ENCODE measurements around the gene MTMR3.

Gene MTMR3

DNA sequence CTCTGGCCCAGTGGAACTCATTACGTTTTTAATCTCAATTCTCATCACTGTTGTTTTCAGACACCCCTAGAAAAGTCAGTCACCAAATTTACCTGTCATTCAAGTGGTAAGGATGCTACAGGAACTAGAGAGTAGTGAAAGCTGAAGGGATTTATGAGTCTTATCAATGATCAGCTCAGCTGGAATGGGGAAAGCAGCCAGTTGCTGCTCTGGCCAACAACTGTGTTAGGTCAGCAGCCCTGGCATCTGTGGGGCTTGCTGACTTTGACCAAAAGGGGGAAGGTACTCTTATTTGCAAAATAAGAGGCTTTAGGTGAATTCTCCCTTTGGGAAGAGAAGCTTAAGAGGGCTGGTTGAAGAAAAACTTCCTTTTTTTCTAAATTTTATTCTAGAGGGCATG is 121.1 kb downstream of the MTMR3 start:
- DNase-seq (ENCODE audit: low spot score): no peak

DNA sequence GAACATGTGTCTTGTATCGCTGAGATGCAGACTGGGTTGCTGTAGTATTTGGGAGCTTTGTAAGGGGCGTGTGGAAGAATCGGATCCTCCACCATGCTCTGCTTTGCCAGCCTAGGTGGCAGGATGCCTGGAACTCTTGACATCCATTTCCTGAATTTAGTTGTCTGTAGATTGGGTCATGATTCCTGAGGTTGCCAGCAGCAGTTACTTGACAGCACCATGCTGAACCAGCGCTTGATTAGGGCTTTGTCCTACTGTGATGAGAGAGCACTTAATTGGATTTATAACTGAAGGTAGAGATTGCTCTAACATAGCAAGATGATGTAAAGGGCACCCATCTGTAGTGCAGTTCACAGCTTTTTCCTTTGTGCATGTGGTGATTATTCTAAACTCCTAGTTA is 121.7 kb downstream of the MTMR3 start:
- DNase-seq (ENCODE audit: low spot score): no peak

DNA sequence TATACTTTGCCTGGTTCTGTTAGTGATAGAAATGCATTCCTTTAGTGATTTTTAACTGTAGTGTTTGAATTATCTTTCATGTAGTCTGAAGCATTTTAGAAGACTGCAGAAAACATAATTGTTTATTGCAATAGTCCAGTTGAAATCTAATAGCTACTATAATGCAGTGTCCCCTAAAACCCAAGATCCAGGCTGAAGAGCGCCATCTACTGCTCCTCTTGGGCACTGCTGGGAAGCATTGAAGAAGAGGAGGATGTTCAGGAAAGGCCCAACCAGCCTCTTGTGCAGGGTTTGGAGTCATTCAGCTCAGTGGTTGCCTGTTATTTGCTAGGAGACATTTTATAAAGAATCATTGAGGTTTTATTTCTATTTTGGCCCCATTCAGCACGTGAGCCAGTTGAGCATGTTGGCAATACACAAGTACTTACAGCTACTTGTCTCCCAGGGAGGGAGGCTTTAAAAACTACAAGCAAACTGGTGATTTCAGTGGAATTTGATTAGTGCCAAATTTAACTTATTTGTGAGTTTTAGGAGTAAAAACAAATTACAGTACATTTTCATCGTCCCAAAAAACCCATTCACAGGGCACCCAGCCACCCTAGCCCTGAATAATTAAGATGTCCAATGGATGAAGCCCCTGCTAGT is 122.4 kb downstream of the MTMR3 start:
- DNase-seq (ENCODE audit: low spot score): peak; percentile 85

DNA sequence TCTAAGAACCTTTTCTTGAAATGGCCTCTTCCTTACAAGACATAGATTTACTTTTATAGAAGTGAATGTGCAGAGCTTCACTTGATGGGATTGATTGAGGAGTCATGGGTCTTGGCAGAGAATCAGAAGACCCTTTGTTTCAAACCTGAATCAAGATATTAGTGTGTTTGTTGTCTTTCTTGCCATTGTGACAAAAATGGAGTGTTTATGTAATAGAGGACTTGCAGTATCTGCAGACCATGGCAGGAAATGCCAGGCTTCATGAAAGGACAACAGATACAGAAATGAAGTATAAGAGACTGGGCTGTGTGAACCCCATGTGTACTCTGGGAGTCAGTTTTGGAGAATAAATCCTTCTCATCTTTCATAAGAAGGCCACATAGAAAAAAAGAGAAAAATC is 124.4 kb downstream of the MTMR3 start:
- DNase-seq (ENCODE audit: low spot score): no peak

DNA sequence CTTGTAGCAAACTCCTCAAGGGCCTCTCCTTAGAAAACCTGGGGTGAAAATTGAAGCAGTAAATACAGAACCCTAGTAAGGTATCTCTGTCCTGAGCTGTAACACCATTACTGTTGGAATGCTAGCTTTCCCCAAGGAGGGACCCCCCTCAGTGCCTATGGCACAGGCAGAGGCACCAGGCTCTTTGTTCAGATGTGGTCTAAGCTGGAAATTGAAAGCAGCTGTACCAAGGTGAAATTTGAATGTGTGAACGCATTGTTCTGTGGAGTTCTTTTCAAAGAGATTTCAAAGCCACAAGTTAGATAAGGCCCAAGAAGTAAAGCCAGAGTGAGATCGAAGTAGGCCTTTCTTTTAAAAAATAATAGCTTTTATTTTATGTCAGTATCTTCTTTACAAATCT is 125.4 kb downstream of the MTMR3 start:
- no peak for DNase-seq (ENCODE audit: low spot score)

DNA sequence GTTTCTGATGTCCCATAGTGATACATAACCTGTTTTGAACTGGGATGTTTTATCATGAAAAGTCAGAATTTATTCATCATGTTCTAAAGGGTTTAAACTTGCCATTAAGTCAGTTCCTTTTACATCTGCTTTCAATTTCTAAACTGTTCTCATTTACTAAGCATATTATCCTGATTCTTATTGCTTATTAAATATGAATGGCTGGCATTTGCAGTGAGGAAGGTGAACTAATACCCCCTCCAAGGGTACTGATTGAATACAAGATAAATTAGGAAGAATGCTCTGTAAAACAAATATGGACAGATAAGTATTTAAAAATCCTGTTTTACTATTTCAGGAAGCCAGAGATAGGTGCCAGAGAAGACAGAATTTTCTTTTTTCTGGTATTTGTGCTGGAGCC is 126.5 kb downstream of the MTMR3 start:
- DNase-seq (ENCODE audit: low spot score): no peak

DNA sequence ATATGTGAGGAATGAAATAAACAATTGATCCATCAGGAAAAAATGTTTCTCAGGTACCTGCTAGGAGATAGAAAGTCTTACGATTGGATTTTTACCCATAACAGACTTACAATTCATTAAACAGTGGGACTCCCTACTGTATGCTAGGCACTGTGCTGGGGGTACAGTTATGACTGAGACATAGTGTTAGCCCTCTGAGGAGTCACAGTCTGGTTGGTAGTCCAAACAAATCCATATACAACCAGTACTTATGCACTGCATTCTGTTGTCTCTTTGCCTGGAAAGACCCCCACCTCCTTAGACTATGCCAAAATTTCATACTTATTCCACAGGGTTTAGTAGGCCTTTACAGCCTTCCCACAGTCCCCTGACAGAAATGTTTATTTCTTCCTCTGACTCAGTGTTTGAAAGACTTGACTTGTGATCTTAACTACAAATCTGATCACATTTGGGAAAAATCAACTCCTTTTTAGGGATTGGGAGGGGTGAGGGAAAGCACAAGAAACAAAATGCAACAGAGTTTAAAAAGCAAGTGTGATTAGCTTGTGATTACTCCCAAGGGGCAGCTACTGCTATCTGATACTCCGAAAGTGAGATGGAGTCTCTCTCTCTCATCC is 127.9 kb downstream of the MTMR3 start:
- DNase-seq (ENCODE audit: low spot score): no peak

DNA sequence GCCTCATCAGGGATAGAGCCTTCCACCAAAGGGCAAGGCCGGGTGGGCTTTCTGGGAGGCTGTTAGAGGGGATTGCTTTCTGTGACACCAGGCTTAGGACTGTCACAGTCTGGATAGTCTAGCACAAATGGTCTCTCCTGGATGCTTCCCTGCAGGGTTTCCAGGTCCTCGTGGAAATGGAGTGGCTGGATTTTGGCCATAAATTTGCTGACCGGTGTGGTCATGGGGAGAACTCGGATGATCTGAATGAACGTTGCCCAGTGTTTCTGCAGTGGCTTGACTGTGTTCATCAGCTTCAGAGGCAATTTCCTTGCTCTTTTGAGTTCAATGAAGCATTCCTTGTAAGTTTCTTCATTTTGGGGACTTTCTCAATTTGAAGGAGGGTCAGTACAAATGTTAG is 130.2 kb downstream of the MTMR3 start:
- DNase-seq (ENCODE audit: low spot score): no peak

DNA sequence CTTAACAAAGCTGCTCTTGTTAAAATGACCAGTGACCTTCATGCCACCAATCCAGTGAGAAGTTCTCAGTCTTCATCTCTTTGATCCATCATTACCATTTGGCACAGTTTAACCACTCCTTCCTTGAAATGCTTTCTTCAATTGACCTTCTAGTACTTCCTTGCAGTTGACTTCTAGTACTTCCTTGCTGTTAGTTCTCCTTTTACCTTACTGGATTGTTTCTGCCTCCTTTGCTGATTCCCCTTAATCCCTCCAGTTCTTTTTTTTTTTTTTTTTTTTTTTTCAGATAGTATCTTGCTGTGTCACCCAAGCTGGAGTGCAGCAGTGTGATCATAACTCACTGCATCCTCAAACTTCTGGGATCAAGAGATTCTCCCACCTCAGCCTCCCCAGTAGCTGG is 131.3 kb downstream of the MTMR3 start:
- DNase-seq (ENCODE audit: low spot score): peak; percentile 23

DNA sequence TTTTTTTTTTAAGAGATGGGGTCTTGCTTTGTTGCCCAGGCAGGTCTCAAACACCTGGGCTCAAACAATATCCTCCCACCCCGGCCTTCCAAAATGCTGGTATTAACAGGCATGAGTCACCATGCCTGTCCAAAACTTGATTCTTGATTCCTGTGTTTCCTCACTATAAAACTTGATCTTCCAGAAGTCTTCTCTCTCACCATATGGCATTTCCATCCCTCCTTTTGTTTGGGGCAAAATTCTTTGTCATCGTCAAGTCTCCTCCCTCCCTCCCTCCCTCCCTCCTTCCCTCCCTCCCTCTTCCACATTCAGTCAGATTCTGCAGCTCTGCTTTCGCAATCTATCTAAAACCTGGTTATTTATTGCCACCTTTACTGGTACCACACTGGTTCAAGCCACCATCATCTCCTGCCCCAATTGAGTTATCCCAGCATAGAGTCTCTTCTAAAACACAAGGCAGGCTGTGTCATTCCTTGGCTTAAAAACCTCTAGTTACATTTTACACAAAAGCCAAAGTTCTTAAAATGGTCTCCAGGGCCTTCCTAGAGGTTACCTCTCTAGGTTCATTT is 132.3 kb downstream of the MTMR3 start:
- no peak for DNase-seq (ENCODE audit: low spot score)

DNA sequence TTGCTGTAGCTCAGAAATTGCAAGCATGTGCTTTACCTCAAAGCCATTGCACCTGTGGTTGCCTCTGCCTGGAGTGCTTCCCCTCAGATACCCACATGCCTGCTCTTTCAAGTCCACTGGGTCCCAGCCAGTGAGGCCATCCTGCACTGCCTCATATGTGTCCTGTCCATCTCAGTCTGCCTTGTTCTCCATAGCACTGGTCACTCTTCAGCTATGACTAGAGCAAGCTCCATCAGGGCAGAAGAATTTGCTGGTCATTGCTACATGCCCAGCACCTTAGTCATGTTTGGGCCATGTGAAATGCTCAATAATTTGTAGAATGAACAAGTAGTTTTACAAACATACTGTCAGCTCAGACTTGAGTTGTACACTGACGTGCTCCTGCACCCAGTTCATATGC is 132.9 kb downstream of the MTMR3 start:
- no peak for DNase-seq (ENCODE audit: low spot score)

DNA sequence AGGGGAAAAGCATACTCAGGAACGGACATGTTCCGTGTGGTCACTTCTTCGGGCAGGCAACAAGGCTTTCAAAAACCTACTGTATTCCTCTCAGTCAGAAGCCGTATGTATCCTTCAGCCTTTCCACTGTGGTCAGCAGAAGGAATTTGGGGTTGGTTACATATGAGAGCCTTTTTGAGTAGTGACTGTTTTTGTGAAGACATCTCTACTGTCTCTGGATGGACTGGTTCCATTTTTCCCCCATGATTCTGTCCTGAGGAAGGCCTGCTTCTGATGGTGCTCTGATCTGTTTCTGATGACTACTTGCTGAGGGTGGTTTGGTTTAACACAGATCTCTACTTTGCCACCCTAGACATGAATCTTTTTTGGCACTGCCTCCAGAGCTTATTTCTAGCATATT is 133.6 kb downstream of the MTMR3 start:
- DNase-seq (ENCODE audit: low spot score): no peak

DNA sequence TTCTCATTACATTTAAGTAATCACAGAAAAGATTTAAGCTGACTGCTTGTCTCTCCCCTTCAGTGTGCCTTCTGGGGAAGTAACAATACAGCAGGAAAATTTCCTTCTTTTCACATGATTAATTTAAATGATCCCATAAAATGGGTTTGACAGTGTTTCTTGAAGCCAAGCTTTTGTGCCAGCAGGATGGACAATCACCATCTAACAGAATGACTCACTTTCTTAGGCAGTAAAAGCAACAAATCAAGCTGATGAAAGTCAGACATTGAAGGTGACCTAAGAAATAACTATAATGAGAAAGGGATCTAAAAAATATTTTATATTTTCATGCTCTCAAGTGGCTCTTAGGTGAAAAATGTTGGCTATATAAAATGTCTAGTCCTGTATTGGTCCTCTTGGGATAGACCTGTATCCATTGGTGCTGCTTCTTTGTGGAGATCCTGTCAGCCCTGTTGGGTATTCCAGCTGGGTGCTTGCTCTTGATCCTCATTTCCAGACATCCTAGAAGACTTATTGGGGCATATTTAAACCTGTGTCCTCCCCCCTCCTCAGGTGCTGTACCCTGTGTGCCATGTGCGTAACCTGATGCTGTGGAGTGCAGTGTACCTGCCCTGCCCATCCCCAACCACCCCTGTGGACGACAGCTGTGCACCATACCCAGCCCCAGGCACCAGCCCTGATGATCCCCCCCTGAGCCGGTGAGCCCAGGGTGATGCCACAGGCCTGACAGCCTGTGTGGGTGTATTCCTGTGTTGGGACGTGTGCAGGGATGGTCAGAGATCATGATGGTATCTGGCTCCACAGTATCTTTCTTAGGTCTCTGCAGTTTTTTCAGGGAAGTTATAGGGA is 134.6 kb downstream of the MTMR3 start:
- DNase-seq (ENCODE audit: low spot score): no peak

DNA sequence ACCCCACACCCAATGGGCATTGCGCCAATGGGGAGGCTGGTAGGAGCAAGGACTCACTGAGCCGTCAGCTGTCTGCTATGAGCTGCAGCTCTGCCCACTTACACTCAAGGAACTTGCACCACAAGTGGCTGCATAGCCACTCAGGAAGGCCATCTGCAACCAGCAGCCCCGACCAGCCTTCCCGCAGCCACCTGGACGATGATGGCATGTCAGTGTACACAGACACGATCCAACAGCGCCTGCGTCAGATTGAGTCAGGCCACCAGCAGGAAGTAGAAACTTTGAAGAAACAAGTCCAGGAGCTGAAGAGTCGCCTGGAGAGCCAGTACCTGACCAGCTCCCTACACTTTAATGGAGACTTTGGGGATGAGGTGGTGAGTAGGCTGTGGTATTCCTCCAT is 137.5 kb downstream of the MTMR3 start:
- DNase-seq (ENCODE audit: low spot score): no peak

DNA sequence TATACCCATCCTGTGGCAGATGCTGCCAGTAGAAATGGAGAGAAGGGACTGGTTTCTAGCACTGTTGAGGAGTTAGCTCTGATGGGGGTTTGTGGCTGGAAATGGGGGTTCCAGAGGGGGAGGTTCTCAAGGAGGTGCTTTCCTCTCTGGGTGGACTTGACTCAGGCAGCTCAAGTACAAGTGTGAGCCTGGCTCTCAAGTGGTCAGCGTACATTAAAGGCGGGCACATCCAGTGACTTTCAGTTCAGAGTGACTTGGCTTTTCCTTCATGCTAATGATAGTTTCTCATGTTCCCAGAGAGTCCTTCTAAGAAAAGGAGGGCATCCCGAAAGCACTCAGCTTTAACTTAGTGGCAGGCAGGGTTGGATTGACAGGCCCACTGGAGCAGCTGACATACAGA is 138.4 kb downstream of the MTMR3 start:
- DNase-seq (ENCODE audit: low spot score): no peak

DNA sequence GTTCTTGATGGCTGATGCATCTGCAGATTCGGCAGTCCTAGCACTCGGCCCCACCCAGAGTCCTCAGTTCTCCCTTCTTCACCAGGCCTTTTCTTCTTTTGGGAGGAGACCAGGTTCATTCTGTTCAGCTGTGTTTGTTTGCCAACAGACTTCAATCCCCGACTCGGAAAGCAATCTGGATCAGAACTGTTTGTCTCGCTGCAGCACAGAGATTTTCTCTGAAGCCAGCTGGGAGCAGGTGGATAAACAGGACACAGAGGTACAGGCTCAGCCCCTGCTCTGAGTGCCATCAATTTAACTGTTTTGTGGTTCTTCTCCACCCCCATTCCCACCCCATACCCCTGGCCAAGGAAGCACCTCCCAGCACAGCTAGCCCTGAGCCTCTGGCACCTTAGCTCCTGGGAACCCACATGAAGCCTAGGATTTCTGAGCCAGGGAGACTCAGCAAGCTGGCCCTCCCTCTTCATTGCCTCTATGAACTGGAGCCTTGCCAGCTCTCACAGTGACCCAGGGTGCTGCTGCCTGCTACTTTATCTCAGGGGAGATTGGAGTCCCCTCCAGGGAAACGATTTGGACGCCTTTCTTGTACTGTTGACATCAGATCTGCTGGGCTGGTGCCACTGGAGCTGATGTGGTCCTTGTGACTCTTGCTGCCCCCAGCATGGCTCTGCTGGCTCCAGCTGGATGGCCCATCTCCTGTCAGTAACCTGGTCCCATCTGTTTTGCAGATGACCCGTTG is 139.1 kb downstream of the MTMR3 start:
- no peak for DNase-seq (ENCODE audit: low spot score)

DNA sequence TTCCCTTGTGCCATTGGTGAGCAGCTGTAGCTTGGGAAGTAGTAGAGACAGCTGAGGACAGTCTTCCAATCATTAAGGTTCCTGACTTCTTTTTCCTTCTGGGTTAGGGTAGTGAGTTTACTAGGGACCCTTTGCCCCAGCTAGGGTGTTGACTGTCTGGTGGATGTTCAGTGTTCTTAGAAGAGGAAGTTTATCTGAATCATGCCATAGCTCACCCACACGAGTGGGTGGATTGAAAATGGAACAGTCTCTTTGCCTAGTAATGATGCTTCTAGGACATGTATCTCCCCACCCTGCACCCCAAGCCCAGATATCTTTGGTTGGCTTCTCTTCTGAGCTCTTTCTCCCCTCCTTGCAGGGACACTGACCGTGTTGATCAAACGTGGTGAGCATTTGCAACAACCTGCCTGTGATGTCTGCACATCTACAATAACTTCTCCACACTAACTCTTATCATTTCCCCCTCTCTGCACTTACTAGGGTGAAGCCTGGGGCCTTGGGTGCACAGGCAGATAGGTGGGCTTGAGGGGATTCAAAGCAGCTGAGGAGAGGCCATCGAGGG is 140.2 kb downstream of the MTMR3 start:
- DNase-seq (ENCODE audit: low spot score): no peak

DNA sequence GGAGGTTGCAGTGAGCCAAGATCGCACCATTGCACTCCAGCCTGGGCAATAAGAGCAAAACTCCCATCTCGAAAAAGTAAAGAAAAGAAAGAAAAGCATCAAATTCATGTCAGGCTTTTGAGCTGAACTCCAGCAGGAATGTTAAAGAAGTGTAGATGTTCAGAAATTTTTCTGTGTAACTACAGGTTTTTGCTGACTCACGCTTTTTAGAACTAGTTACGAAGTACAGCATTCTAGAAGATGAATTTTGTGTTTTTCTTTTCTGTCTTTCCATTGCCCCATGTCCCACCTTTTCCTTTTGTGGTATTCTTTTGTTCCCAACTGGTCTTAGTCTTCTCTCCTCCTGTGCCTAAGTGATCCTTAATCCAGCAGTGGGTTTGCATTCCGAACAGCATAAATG is 141.3 kb downstream of the MTMR3 start:
- no peak for DNase-seq (ENCODE audit: low spot score)

DNA sequence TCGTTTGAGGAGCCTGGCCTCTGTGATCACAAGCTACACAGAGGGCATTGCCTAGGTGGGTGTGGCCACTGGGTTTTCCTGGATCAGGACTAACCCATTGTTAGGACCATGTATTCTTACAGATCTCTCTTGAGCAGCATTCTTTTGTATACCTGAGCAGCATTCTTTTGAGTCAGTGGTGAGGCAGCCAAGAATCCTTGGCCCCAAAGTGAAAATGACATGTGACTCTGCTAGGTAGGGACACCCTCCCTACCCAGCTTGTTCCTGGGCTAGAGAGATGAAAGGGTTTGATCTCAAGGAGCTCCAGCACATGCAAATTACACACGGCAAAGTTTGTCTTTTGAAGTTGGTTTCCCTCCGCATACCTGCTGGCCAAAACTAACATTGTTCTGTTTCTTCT is 142.2 kb downstream of the MTMR3 start:
- DNase-seq (ENCODE audit: low spot score): no peak

DNA sequence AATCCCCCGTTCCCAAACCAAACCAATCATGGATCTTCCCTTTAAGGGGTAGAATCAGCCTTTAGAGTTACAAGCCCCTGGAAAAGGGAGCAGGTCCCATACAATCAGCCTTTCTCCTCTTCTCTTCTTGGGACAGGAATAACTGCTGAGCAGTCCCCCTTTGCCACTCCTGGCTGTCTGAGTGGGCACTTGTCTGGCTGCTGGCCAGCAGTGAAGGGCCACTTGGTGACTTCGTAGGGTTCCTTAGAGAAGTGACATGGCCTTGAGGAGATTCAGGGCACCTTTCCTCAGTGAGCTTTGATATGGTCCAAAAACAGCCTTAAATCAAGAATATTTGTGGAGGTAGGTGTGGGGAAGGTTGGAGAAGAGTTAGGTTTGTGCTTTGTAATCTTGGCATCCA is 143.8 kb downstream of the MTMR3 start:
- no peak for DNase-seq (ENCODE audit: low spot score)

DNA sequence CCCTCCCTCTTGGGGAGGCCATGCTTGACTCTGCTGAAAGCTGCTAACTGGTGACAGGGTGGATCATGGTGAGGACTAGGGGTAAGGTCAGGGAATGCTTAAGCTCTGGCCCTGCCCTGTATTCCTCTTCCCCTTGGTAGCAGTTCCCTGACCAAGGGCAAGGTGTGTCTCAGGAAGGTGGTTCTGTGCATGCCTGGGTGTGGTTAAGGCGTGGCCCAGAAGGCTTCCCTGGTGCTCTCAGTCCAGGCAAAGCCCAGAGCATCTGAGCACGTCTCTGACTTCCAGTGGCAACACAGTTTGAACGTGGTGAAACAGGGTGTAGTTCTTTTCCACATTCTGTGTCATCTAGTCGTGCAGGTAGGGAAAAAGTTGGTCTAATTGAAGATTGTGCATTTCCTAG is 144.2 kb downstream of the MTMR3 start:
- DNase-seq (ENCODE audit: low spot score): no peak

DNA sequence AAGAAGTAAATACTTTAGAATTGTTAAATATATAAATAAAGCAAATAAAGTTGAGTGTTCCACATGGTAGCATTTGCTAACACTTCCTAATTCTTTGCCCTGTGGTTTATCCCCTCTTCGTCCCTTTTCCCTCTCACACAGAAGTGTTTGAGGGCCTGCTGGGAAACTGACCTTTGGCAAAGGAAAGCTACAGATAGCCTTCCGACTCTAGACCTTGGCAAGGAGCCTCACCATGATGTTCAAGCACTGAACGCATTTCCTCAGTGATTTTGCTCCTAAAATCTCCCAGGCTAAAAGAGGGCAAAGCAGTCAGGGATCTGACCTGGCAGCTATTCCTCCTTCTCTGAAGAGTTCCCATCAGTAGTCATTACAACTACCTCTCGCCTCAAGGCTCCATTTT is 144.8 kb downstream of the MTMR3 start:
- DNase-seq (ENCODE audit: low spot score): no peak
